Liver (tissue), 9 donors: ENCODE results near the gene MYO3B. TPM values are rescaled to one million over a fixed set of nuclear protein-coding genes. Genes with fewer than 3 reads are reported as not detected.

Source experiments
- DNase-seq: peaks from one replicate; pipeline ENCODE4 v3.0.0-alpha.2; 2017; ENCODE audit warnings: low spot score
- H3K27ac ChIP-seq, 2 donors: one replicate each; pipeline ENCODE4 v1.7.0; 2013; ENCODE audit warnings: inconsistent platforms in 2 of 2, low read length in 2 of 2, control low read depth in 1 of 2, low read depth in 1 of 2, mild to moderate bottlenecking in 1 of 2
- H3K27me3 ChIP-seq, 4 donors: one replicate each; pipeline versions ENCODE4 v1.6.1 to v1.7.0; 2013; ENCODE audit warnings: low read length in 3 of 4, inconsistent platforms in 1 of 4, mild to moderate bottlenecking in 1 of 4, moderate library complexity in 1 of 4; ENCODE audit not compliant: control insufficient read depth in 4 of 4, insufficient read depth in 4 of 4
- H3K36me3 ChIP-seq, 4 donors: one replicate each; pipeline versions ENCODE4 v1.6.1 to v1.7.0; 2013; ENCODE audit warnings: low read length in 3 of 4, mild to moderate bottlenecking in 3 of 4, low read depth in 1 of 4, moderate library complexity in 1 of 4; ENCODE audit not compliant: control insufficient read depth in 4 of 4, insufficient read depth in 3 of 4
- H3K4me1 ChIP-seq, 4 donors: one replicate each; pipeline versions ENCODE4 v1.6.1 to v1.7.0; 2013; ENCODE audit warnings: low read length in 3 of 4, mild to moderate bottlenecking in 3 of 4, moderate library complexity in 1 of 4; ENCODE audit not compliant: control insufficient read depth in 4 of 4, insufficient read depth in 4 of 4
- H3K4me3 ChIP-seq, 3 donors: one replicate each; pipeline versions ENCODE4 v1.6.1 to v1.7.0; 2013; ENCODE audit warnings: low read length in 3 of 3, control low read depth in 1 of 3, low read depth in 1 of 3, mild to moderate bottlenecking in 1 of 3
- H3K9ac ChIP-seq, 2 donors: one replicate each; pipeline ENCODE4 v1.7.0; 2013; ENCODE audit warnings: low read length in 2 of 2, mild to moderate bottlenecking in 2 of 2, moderate library complexity in 2 of 2, control low read depth in 1 of 2, low read depth in 1 of 2
- H3K9me3 ChIP-seq, 4 donors: one replicate each; pipeline versions ENCODE4 v1.6.1 to v1.7.0; 2013; ENCODE audit warnings: low read length in 3 of 4; ENCODE audit not compliant: control insufficient read depth in 4 of 4
- EGR1 ChIP-seq, 2 donors: IDR thresholded peaks; 2 replicates each; pipeline ENCODE4 v1.6.1; 2016 to 2018; ENCODE audit warnings: antibody characterized with exemption in 2 of 2, low read depth in 2 of 2
- FOXA1 ChIP-seq: IDR thresholded peaks from 2 replicates; pipeline ENCODE4 v1.6.1; 2016; ENCODE audit warnings: antibody characterized with exemption
- FOXA2 ChIP-seq: IDR thresholded peaks from 2 replicates; pipeline ENCODE4 v1.6.1; 2016; ENCODE audit warnings: antibody characterized with exemption
- GABPA ChIP-seq, 2 donors: IDR thresholded peaks in 1 of 2; conservative IDR thresholded peaks in 1 of 2; 2 replicates each; pipeline ENCODE4 v1.6.1; 2016; ENCODE audit warnings: antibody characterized with exemption in 2 of 2, mild to moderate bottlenecking in 1 of 2, moderate library complexity in 1 of 2
- HNF4A ChIP-seq, 2 donors: conservative IDR thresholded peaks; 2 replicates each; pipeline ENCODE4 v1.6.1; 2016; ENCODE audit warnings: antibody characterized with exemption in 2 of 2, mild to moderate bottlenecking in 2 of 2
- HNF4G ChIP-seq: IDR thresholded peaks from 2 replicates; pipeline ENCODE4 v1.6.1; 2016; ENCODE audit warnings: antibody characterized with exemption
- JUND ChIP-seq, 2 donors: IDR thresholded peaks; 2 replicates each; pipeline ENCODE4 v1.6.1; 2016; ENCODE audit warnings: antibody characterized with exemption in 2 of 2
- MAX ChIP-seq: IDR thresholded peaks from 2 replicates; pipeline ENCODE4 v1.6.1; 2016; ENCODE audit warnings: antibody characterized with exemption
- NR2F2 ChIP-seq: IDR thresholded peaks from 2 replicates; pipeline ENCODE4 v1.6.1; 2016; ENCODE audit warnings: antibody characterized with exemption
- RAD21 ChIP-seq, 2 donors: IDR thresholded peaks; 2 replicates each; pipeline ENCODE4 v1.6.1; 2016; ENCODE audit warnings: antibody characterized with exemption in 2 of 2, mild to moderate bottlenecking in 2 of 2
- RXRA ChIP-seq, 2 donors: IDR thresholded peaks; 2 replicates each; pipeline ENCODE4 v1.6.1; 2017 to 2018; ENCODE audit warnings: antibody characterized with exemption in 2 of 2, mild to moderate bottlenecking in 1 of 2
- SP1 ChIP-seq: IDR thresholded peaks from 2 replicates; pipeline ENCODE4 v1.6.1; 2018; ENCODE audit warnings: antibody characterized with exemption, mild to moderate bottlenecking
- TAF1 ChIP-seq: conservative IDR thresholded peaks from 2 replicates; pipeline ENCODE4 v1.6.1; 2016; ENCODE audit warnings: antibody characterized with exemption, mild to moderate bottlenecking
- YY1 ChIP-seq: IDR thresholded peaks from 2 replicates; pipeline ENCODE4 v1.6.1; 2016; ENCODE audit warnings: antibody characterized with exemption, mild to moderate bottlenecking
- ZBTB33 ChIP-seq: IDR thresholded peaks from 2 replicates; pipeline ENCODE4 v1.6.1; 2016; ENCODE audit warnings: antibody characterized with exemption
- WGBS: extraction: QIAGEN DNeasy Blood & Tissue Kit; methylation state at CpG from one replicate; pipeline ENCODE4 v1.1.7; 2013; 5-methylcytosine and 5-hydroxymethylcytosine counted together
- polyA plus RNA-seq, 2 donors: library from polyadenylated mRNA; stranded (reverse) in 1 of 2; unstranded in 1 of 2; fragments of 200-250 nt in 1 of 2; fragments of >200 nt in 1 of 2; fragmentation: Nextera tagmentation in 1 of 2; extraction: Ambion mirVana in 1 of 2; gene quantifications; one replicate each; pipeline versions ENCODE4 v1.2.1 to v1.2.3, GENCODE V29; 2013 to 2015
- total RNA-seq, 2 donors: library from RNA; depleted of rRNA; stranded (reverse); fragments of >200 nt; gene quantifications; one replicate each; pipeline ENCODE4 v1.2.3, GENCODE V29; 2014
- TF ChIP-seq, protein P1 (sequence below): IDR thresholded peaks from 2 replicates; pipeline ENCODE4 v1.6.1; 2016; ENCODE audit warnings: antibody characterized with exemption
- TF ChIP-seq, protein P2 (sequence below): IDR thresholded peaks from 2 replicates; pipeline ENCODE4 v1.6.1; 2016; ENCODE audit warnings: antibody characterized with exemption, mild to moderate bottlenecking
- TF ChIP-seq, protein P3 (sequence below): fragments of 150-350 bp; IDR thresholded peaks from 2 replicates; pipeline ENCODE4 v1.5.1; 2017; ENCODE audit warnings: improper control_type of control experiment, low read depth, low read length; ENCODE audit not compliant: missing input control
- donor health status: healthy.
- donor health status: healthy.
- donor health status: healthy.
- donor health status: healthy.
- donor health status: healthy.

The MYO3B gene
- total and polyA plus RNA-seq, 4 donors: under 0.01 to 0.05 TPM; not detected in 2

DNA sequence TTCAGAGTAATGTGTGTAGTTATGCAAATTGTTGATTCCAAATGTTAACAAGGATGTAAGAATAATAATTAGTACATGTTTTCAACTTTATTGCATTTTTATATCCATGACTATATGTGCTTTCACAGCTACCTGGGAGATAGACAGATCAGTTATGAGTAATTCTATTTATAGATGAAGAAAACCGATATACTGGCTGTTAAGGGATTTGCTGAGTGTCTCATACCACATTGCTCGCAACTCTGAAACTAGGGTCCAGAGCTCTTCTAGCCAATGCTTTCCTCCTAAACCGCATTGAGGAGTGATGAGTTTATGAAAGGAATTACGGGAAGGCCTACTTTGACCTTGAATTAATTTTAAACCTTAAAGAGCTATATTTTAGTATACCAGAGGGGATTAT lies 202.3 kb downstream of the MYO3B start:
- Histone ChIP-seq H3K9me3 (no peaks in the 10 kb centered on the region), H3K36me3 (no peaks in the 10 kb centered on the region), H3K27ac (no peak overlapping the region), H3K4me3 (no peak overlapping the region), H3K27me3 (peaks cover 0 to 8% (median 0%) of the 10 kb centered on the region in 4 donors), H3K9ac (no peak overlapping the region), H3K4me1 (no peaks in the 10 kb centered on the region)
- DNase-seq: no peak
- TF ChIP-seq MAX: no peak
- TF ChIP-seq YY1: no peak
- no peak for TF ChIP-seq HNF4G
- 90% methylated on average over 4 of the region's 4 CpGs for WGBS

- no peak for DNase-seq
- no peak overlapping the region for H3K4me3 ChIP-seq
- H3K9me3 ChIP-seq: no peaks in the 10 kb centered on the region
- WGBS: 85% methylated on average over 2 of the region's 2 CpGs
- H3K27ac ChIP-seq: no peak overlapping the region
- no peak overlapping the region for H3K9ac ChIP-seq
- H3K36me3 ChIP-seq: no peaks in the 10 kb centered on the region
- no peak for TF ChIP-seq SP1
- no peak for TF ChIP-seq RXRA (IDR thresholded peaks at IDR 0.05)
- TF ChIP-seq, protein P1, sequence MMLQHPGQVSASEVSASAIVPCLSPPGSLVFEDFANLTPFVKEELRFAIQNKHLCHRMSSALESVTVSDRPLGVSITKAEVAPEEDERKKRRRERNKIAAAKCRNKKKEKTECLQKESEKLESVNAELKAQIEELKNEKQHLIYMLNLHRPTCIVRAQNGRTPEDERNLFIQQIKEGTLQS: no peak
- no peak for TF ChIP-seq GABPA (IDR thresholded peaks at IDR 0.05 in 1 of 2, conservative IDR thresholded peaks at IDR 0.05 in 1 of 2)
- TF ChIP-seq HNF4A (conservative IDR thresholded peaks at IDR 0.05): no peak
- TF ChIP-seq, protein P2, sequence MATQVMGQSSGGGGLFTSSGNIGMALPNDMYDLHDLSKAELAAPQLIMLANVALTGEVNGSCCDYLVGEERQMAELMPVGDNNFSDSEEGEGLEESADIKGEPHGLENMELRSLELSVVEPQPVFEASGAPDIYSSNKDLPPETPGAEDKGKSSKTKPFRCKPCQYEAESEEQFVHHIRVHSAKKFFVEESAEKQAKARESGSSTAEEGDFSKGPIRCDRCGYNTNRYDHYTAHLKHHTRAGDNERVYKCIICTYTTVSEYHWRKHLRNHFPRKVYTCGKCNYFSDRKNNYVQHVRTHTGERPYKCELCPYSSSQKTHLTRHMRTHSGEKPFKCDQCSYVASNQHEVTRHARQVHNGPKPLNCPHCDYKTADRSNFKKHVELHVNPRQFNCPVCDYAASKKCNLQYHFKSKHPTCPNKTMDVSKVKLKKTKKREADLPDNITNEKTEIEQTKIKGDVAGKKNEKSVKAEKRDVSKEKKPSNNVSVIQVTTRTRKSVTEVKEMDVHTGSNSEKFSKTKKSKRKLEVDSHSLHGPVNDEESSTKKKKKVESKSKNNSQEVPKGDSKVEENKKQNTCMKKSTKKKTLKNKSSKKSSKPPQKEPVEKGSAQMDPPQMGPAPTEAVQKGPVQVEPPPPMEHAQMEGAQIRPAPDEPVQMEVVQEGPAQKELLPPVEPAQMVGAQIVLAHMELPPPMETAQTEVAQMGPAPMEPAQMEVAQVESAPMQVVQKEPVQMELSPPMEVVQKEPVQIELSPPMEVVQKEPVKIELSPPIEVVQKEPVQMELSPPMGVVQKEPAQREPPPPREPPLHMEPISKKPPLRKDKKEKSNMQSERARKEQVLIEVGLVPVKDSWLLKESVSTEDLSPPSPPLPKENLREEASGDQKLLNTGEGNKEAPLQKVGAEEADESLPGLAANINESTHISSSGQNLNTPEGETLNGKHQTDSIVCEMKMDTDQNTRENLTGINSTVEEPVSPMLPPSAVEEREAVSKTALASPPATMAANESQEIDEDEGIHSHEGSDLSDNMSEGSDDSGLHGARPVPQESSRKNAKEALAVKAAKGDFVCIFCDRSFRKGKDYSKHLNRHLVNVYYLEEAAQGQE: no peak
- no peak for TF ChIP-seq RAD21 (IDR thresholded peaks at IDR 0.05)
- TF ChIP-seq TAF1: no peak
- TF ChIP-seq ZBTB33: no peak
- TF ChIP-seq EGR1 (IDR thresholded peaks at IDR 0.05; ENCODE audit: low read depth in 2 of 2): no peak
- no peak for TF ChIP-seq MAX
- TF ChIP-seq, protein P3, sequence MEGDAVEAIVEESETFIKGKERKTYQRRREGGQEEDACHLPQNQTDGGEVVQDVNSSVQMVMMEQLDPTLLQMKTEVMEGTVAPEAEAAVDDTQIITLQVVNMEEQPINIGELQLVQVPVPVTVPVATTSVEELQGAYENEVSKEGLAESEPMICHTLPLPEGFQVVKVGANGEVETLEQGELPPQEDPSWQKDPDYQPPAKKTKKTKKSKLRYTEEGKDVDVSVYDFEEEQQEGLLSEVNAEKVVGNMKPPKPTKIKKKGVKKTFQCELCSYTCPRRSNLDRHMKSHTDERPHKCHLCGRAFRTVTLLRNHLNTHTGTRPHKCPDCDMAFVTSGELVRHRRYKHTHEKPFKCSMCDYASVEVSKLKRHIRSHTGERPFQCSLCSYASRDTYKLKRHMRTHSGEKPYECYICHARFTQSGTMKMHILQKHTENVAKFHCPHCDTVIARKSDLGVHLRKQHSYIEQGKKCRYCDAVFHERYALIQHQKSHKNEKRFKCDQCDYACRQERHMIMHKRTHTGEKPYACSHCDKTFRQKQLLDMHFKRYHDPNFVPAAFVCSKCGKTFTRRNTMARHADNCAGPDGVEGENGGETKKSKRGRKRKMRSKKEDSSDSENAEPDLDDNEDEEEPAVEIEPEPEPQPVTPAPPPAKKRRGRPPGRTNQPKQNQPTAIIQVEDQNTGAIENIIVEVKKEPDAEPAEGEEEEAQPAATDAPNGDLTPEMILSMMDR: no peak
- TF ChIP-seq FOXA1: no peak
- no peak for TF ChIP-seq HNF4G
- TF ChIP-seq FOXA2: no peak
- TF ChIP-seq NR2F2: no peak
- TF ChIP-seq JUND (IDR thresholded peaks at IDR 0.05): no peak
- H3K4me1 ChIP-seq: no peaks in the 10 kb centered on the region
- peaks cover 0 to 6% (median 0%) of the 10 kb centered on the region in 4 donors for H3K27me3 ChIP-seq
Observed at GRCh38 chr2:170381678-170382077, 203.7 kb downstream of the MYO3B start.
